Measurements from ENCODE around the gene USP17L10.
"Not testable (repeated sequence)": the region's sequence is repeated elsewhere in the genome, so short reads cannot be mapped to it uniquely, and the experiment has no call there.

Gene USP17L10

DNA sequence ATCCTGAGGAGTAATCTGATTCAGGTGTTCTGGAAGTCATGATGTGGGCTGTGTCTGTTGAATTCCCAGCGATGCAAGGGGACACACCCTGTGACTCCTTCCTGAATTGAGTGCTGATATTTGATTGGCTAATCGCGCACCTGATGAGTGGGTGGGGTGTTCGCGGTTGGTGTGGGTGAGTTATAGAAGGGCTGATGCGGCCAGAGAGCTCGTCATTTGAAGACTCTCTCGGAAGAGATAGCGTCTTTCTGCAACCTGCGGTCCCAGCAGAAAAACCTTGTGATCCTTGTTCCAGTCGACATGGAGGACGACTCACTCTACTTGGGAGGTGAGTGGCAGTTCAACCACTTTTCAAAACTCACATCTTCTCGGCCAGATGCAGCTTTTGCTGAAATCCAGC is at the start of gene USP17L10:
Gene USP17L10 (plus strand): TSS at position 301 of the 400 bp plus-strand sequence. CDS start 0 bp downstream, at position 301.
- not testable (repeated sequence) for DNase-seq

DNA sequence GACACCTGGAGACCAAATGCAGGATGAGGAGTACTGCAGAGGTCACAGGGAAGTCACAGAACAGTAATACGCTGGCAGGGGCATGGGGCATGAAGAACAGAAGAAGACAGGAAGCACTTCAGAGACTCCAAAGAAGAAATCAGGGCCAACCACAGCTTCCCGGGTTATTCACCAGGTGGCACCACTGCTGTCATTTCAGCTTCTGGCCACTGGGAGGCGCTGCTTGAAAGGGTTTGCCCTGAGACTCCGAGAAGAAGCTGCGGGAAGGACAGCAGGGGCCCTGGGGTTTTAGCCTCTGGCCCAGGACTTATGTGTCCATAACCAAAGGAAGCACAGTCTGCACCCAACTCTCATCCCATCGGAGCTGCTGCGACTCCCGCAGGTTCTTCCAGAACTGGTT is 44.5 kb upstream of the USP17L10 start:
- DNase-seq: not testable (repeated sequence)

DNA sequence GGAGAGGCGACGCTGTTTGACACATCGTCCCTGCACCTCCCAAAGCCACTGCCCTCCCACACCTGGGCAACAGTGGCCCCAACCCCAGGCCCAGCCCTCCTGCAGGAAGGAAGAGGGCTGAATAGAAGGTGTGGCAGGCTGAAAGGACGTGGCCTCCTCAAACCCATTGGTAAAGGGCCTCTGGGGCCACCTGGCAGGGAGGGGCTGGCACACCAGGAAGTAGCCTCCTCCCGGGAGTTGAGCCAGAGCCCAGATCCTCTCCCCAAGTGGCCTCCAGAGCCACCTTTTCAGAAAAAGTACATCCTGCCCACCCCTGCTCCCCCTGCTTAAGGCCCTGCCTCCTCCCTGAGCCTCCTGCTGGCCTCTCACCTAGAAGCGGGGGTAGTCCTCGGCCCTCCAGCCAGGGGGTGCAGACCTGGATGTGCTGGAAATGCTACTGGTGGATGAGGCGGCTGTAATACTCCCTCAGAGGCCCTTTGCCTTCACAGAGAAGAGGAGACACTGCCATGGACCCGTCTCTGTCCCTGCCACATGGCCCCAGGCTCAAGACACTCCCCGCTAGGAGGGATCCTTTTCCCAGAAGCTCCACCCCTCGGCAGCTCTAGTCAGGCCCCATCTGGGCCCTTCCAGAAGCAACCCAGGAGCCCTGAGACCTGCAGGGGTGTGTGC is 40.5 kb upstream of the USP17L10 start, which contains the start of gene FAM90A26:
Gene FAM90A26 (plus strand): TSS at position 619 of the 669 bp plus-strand sequence. CDS start 2,764 bp downstream, outside the sequence.
- DNase-seq: not testable (repeated sequence)

DNA sequence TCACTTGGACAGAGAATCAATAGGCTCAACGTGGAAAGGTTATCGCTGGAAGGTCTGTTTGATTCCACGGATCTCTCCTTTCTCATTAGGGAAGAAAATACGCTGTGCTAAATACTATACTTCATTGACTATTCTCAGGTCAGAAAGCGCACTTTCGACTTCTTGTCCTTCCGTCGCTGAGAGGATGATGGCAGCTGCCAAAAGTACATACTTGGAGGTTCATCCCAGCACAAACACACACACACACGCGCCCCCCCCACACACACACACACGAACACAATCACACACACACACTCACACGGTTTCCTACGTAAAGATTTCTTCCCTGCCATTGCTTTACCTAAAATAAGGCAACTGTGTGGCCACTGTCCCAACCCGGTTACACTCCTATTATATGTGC is 4.2 kb downstream of the USP17L10 start:
- DNase-seq: not testable (repeated sequence)

- not testable (repeated sequence) for DNase-seq
These were observed 4.6 kb downstream of the USP17L10 start, which contains the start of gene USP17L11 for GRCh38 chr4:9215105-9215504. Gene USP17L11, plus strand, starts transcription at chr4:9215405. Its CDS starts 0 bp downstream, at chr4:9215405.

DNA sequence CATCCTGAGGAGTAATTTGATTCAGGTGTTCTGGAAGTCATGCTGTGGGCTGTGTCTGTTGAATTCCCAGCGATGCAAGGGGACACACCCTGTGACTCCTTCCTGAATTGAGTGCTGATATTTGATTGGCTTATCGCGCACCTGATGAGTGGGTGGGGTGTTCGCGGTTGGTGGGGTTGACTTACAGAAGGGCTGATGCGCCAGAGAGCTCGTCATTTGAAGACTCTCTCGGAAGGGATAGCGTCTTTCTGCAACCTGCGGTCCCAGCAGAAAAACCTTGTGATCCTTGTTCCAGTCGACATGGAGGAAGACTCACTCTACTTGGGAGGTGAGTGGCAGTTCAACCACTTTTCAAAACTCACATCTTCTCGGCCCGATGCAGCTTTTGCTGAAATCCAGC is 9.4 kb downstream of the USP17L10 start, which contains the start of gene USP17L12:
Gene USP17L12 (plus strand): TSS at position 301 of the 400 bp plus-strand sequence. CDS start 0 bp downstream, at position 301.
- not testable (repeated sequence) for DNase-seq

DNA sequence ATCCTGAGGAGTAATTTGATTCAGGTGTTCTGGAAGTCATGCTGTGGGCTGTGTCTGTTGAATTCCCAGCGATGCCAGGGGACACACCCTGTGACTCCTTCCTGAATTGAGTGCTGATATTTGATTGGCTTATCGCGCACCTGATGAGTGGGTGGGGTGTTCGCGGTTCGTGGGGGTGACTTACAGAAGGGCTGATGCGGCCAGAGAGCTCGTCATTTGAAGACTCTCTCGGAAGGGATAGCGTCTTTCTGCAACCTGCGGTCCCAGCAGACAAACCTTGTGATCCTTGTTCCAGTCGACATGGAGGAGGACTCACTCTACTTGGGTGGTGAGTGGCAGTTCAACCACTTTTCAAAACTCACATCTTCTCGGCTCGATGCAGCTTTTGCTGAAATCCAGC is 14.1 kb downstream of the USP17L10 start, which contains the start of gene USP17L13:
Gene USP17L13 (plus strand): TSS at position 301 of the 400 bp plus-strand sequence. CDS start 0 bp downstream, at position 301.
- not testable (repeated sequence) for DNase-seq

GRCh38 chr4:9230249-9230648 is 19.8 kb downstream of the USP17L10 start:
- DNase-seq: not testable (repeated sequence)

DNA sequence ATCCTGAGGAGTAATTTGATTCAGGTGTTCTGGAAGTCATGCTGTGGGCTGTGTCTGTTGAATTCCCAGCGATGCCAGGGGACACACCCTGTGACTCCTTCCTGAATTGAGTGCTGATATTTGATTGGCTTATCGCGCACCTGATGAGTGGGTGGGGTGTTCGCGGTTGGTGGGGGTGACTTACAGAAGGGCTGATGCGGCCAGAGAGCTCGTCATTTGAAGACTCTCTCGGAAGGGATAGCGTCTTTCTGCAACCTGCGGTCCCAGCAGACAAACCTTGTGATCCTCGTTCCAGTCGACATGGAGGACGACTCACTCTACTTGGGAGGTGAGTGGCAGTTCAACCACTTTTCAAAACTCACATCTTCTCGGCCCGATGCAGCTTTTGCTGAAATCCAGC is 23.6 kb downstream of the USP17L10 start, which contains the start of gene USP17L15:
Gene USP17L15 (plus strand): TSS at position 301 of the 400 bp plus-strand sequence. CDS start 0 bp downstream, at position 301.
- not testable (repeated sequence) for DNase-seq

GRCh38 chr4:9238461-9238860 is 28.0 kb downstream of the USP17L10 start:
- DNase-seq: not testable (repeated sequence)

GRCh38 chr4:9243579-9243978 is 33.1 kb downstream of the USP17L10 start, which contains the start of gene USP17L17:
Gene USP17L17, plus strand, starts transcription at chr4:9243879. Its CDS starts 0 bp downstream, at chr4:9243879.
- DNase-seq: not testable (repeated sequence)

DNA sequence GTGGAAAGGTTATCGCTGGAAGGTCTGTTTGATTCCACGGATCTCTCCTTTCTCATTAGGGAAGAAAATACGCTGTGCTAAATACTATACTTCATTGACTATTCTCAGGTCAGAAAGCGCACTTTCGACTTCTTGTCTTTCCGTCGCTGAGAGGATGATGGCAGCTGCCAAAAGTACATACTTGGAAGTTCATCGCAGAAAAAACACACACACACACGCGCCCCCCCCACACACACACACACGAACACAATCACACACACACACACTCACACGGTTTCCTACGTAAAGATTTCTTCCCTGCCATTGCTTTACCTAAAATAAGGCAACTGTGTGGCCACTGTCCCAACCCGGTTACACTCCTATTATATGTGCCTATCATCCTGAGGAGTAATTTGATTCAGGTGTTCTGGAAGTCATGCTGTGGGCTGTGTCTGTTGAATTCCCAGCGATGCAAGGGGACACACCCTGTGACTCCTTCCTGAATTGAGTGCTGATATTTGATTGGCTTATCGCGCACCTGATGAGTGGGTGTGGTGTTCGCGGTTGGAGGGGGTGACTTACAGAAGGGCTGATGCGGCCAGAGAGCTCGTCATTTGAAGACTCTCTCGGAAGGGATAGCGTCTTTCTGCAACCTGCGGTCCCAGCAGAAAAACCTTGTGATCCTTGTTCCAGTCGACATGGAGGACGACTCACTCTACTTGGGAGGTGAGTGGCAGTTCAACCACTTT is 37.7 kb downstream of the USP17L10 start, which contains the start of gene USP17L18:
Gene USP17L18 (plus strand): TSS at position 678 of the 728 bp plus-strand sequence. CDS start 0 bp downstream, at position 678.
- DNase-seq: not testable (repeated sequence)

GRCh38 chr4:9253078-9253477 is 42.6 kb downstream of the USP17L10 start, which contains the start of gene USP17L19:
Gene USP17L19, plus strand, starts transcription at chr4:9253378. Its CDS starts 0 bp downstream, at chr4:9253378.
- DNase-seq: not testable (repeated sequence)

DNA sequence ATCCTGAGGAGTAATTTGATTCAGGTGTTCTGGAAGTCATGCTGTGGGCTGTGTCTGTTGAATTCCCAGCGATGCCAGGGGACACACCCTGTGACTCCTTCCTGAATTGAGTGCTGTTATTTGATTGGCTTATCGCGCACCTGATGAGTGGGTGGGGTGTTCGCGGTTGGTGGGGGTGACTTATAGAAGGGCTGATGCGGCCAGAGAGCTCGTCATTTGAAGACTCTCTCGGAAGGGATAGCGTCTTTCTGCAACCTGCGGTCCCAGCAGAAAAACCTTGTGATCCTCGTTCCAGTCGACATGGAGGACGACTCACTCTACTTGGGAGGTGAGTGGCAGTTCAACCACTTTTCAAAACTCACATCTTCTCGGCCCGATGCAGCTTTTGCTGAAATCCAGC is 47.4 kb downstream of the USP17L10 start, which contains the start of gene USP17L20:
Gene USP17L20 (plus strand): TSS at position 301 of the 400 bp plus-strand sequence. CDS start 0 bp downstream, at position 301.
- not testable (repeated sequence) for DNase-seq

Data from 8988T (cell line).